GM21423 (cell line): Measurements from ENCODE around the gene DCST1.

Experiments
- ATAC-seq: cut with Tn5 transposase; IDR thresholded peaks from one replicate; pipeline ENCODE4 v1.9.1; 2021; ENCODE audit warnings: mild to moderate bottlenecking, moderate library complexity; ENCODE audit not compliant: unreplicated experiment

Gene DCST1

DNA sequence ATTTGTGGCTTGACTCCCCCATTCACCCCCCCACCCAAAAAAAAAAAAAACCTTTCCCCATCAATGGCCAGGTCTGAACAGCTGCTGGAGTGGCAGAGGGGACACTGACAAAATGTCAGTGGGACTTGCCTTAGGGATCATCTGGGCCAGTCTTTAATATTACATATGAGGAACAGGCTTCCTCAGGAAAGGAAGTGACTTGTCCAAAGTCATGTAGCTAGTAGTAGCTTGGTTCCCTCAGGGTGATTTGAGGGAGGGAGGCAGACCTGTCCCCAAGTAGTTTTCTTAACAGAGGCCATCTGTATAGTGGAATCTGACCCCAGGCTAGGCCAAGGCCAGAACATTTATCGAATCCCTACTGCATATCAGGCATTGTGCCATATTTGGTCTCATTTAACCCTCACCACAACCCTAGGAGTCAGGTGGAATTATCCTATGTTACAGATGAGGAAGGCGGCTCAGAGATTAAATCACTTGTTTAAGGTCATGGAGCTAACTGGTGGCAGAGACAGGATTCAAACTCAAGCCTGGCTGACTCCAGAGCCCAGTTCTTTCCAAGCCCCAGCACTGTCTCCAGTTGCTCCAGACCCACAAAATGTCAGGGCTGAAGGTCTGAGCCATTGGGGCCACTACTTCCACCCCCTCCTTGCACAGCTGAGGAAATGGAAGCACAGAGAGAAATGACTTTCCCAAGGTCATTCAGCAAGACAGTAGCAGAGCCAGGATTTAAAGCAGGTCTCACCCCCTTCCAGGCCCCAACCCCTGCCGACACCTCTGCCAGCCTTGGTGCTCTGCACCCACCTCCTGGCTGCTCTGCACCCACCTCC lies 20.6 kb upstream of the DCST1 start:
- no peak for ATAC-seq

DNA sequence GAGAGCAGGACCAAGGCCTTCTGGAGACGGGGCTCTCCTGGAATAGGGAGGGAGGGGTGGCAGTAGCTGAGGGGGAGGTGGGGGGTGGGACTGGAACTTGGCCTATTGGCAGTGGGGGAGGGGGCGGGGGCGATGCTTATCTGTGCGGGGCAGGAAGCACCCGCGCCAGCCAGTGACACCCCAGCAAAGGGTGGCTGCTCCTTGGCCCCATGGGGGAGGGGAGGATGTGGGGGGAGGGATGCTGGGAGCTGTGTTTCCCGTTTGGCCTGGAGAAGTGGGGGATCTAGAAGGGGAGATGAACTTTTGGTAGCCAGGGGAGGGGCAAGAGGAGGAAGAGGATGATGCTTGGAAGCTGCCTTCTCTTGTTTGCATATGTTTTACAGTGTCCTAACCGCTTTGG lies 20.0 kb upstream of the DCST1 start:
- no peak for ATAC-seq

DNA sequence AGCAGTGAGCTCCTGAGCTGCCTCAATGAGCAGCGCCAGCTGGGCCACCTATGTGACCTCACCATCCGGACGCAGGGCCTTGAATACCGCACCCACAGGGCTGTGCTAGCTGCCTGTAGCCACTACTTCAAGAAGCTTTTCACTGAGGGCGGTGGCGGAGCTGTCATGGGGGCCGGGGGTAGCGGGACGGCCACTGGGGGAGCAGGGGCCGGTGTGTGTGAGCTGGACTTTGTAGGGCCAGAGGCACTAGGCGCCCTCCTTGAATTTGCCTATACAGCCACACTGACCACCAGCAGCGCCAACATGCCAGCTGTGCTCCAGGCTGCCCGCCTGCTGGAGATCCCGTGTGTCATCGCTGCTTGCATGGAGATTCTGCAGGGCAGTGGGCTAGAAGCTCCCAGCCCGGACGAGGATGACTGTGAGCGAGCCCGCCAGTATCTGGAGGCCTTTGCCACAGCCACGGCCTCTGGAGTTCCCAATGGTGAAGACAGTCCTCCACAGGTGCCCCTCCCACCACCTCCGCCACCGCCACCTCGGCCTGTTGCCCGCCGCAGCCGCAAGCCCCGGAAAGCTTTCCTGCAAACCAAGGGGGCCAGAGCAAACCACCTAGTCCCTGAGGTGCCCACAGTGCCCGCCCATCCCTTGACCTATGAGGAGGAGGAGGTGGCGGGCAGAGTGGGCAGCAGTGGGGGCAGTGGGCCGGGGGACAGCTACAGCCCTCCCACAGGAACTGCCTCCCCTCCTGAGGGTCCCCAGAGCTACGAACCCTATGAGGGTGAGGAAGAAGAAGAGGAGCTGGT lies 18.7 kb upstream of the DCST1 start:
- no peak for ATAC-seq

DNA sequence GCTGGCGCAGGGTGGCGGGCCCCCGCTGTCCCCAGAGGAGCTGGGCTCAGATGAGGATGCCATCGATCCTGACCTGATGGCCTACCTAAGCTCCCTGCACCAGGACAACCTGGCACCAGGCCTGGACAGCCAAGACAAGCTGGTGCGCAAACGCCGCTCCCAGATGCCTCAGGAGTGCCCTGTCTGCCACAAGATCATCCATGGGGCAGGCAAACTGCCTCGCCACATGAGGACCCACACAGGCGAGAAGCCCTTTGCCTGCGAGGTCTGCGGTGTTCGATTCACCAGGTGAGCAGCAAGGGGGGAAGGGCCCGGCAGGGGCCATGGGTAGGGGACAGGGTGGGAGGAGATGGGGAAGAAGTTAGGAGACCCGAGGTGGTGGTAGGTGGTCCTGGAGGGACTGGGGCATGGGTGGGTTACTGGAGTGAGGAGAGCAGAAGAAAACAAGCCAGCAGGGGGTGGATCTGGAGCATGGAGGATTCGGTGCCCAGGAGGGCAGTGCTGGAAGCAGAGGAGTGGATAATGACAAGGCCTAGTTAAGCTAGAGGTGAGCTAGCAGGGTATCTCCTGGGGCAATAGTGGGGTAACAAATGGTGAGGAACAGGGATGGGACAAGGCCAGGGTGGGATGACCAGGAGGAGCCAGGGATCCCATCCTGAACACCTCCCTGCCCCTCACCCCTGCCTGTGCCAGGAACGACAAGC lies 17.9 kb upstream of the DCST1 start:
- no peak for ATAC-seq

DNA sequence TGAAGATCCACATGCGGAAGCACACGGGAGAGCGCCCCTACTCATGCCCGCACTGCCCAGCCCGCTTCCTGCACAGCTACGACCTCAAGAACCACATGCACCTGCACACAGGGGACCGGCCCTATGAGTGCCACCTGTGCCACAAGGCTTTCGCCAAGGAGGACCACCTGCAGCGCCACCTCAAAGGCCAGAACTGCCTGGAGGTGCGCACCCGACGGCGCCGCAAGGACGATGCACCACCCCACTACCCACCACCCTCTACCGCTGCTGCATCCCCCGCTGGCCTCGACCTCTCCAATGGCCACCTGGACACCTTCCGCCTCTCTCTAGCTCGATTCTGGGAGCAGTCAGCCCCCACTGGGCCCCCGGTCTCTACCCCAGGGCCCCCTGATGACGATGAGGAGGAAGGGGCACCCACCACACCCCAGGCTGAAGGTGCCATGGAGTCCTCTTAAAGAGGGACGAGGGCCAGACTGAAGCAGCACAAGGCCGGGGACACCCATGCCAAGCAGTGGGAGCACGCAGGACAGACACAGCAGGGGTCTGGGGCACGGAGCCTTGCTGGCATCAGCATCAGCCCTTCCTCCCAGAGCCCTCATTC lies 17.3 kb upstream of the DCST1 start:
- no peak for ATAC-seq

DNA sequence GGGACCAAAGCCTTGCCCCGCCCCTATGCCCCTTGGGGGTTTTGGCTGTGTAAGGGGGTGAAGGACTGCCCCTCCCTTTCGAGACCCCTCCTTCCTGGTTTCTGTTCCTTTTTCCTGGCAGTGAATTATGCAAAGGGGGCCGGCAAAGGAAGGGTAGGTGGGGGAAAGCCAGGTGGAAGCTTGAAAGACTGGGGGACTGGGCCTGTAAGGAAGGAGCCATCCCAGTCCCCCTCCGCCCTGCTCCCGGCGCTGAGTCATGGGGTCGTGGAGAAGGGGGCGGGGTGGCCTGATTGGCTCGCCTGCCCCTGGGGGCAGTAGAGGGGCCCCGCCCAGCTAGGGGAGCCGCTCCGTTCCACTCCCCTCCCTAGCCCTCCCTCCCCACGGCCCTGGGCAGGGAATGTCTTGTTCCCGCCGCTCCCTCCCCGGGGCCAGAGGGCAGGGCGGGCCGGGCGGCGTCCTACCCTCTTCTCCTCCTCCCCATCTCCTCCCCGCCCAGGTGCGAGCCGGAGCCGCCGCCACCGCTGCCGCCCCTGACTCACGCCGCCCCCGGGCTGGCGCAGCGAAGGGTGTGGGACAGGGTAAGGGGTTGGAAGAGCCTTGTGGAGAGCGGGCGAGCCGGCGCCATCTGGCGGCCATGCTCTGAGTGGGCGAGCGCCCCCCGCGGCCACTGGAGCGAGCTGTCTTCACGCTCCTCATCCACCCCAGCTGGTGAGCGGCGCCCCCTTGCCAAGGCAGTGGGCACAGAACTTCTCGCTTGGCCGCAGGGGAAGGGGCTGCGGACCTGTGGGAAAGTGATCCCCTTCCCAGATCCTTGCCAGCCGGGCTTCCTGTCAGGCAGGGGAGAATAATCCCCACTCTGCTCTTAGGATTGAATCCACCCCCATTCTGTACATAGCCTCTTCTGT lies 16.3 kb upstream of the DCST1 start:
- ATAC-seq, result peak; percentile 69

DNA sequence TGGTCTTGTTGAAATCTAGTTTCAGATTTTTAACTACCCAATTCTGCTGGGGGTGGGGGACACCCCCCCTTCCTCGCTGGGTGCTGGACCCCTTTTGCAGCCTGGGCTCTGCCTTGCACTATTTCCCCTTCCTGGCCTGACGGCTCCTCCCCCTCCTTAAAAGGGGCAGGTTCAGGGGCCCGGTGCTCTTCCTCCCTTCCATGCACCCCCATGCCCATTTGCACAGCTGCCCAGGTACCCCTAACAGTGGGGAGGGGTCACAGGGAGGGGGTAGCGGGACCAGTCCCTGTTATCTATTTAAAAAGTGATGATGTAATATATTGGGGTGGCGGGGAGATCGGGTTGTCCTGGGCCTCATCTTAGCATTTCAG lies 15.7 kb upstream of the DCST1 start:
- ATAC-seq, result no peak

DNA sequence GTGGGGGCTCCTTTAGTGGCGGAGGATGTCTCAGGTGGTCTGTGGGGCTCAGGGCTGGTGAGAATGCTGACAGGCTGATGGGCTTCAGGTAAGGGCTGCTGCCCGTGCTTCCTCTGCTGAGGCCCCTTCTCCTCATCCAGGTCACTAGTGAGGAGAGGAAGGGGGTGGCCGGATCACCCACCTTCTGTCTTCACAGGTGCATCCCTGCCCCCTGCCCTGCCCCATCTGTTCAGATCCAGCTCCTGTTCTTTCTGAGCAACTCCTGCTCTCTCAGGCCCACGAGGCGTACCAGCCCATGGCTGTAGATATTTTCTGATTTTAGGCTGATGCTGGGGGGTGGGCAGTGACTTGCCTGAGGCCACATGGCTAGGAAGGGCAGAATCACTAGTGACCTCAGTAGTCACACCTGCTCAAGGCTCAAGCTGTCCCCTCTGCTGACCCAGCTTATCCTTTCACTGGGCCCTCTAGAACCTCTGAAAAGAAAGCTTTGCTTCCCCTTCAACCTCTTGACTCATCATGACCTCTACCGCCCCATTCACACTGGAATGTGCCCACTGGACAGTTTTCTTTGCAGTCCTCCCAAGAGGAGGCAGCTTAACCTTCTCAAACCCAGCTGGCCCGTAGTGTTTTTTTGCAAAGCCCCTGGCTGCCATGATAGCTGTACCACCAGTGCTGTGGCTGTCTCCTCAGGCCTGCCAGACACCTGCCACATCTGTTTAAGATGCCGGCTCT lies 14.8 kb upstream of the DCST1 start:
- no peak for ATAC-seq

DNA sequence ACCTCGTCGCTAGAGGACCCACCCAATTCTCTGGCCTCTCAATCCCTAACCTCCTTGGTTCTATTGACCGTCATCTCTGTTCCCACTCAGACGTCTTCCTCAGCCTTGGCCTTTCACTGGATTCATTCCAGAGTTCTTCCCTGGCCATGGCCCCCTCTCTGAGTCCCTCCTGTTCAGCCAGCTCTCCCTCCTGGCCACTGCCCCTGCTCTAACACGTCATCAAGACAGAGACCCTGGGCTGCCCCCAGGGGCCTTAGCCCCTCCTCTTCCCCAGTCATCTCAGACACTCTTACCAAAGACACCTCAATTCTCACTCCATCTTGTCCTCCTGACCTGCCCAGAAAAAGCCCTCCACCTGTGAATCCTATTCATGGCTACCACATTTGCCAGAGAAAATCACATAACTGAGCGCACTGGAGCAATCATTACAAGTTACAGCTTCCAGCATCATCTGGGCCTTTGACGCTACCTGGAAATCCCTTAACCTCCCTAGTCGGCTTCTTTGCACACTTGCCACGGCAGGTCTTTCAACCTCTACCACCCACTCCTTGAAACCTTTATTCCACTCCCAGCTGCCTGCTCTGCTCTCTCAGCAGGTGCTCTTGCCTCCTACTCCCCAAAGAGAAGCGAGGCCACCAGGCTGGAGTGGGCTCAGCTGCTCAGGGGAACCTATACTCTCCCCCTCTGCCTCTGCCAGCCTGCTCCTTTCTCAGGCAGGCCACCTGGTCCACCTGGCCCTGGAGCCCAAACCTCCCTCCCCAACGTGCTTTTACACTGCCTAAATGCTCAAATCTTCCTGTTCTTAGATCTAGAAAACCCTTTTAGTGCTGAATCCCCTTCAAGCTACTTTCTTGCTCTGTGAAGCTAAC lies 14.0 kb upstream of the DCST1 start:
- ATAC-seq, result no peak

DNA sequence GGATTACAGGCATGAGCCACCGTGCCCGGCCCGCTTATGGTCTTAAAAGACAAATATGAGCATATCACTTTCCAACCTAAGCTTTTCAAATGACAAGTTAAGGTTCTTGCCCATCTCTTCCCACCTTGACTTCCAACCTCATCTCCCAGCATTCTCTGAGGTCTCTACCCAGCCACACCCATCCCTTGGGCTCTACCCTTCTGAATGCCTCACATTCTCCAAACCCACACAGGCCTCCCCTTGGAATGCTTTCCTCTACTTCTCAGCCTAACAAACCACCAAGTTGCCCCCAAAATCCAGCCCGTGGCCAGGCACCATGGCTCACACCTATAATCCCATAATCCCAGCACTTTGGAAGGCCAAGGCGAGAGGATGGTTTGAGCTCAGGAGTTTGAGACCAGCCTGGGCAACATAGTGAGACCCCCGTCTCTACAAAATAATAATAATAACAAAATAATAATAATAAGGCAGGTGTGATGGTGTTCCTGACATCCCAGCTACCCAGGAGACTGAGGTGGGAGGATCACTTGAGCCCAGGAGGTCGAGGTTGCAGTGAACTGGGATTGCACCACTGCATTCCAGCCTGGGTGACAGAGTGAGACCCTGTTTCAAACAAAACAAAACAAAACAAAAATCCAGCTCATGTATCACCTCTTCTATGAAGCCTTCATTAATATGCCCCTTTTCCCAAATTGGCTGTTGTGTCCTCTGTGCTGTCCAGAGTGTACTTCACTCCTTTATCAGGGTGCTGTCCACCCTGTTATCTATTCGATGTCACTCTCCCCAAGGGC lies 11.3 kb upstream of the DCST1 start:
- no peak for ATAC-seq

DNA sequence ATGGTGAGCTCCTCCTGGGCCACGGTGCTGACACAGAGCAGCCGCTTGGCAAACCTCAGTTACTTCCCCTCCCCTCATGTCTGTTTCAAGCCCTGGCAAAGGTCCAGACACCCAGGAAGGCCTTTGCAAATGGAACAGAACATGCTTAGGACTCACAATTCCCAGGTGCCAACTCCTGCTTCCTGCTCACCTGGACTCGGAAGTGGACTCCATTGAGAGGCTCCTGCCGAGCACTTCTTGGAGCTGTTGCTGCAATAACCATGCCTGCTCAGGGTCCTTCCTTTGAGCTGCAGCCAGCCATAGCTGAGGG lies 10.7 kb upstream of the DCST1 start:
- ATAC-seq, result no peak

DNA sequence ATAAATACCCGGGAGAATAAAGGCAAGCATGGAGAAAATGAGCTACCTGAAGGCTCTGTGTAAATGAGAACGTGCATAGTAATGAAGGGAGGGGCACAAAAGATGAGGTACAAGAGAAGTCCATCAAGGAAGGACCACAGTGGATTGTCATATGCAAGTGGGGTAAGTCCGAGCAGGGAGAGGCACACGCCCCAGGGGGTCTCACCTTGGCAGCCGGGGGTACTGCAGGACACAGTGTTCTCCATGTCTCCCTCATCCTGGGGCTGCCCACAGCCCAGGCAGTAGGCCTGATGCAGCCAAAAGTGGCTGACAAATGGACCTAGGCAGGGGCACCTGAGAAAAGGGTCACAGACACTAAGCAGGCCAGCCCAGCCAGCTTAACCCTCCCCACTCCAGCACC lies 10.0 kb upstream of the DCST1 start:
- ATAC-seq, result no peak

DNA sequence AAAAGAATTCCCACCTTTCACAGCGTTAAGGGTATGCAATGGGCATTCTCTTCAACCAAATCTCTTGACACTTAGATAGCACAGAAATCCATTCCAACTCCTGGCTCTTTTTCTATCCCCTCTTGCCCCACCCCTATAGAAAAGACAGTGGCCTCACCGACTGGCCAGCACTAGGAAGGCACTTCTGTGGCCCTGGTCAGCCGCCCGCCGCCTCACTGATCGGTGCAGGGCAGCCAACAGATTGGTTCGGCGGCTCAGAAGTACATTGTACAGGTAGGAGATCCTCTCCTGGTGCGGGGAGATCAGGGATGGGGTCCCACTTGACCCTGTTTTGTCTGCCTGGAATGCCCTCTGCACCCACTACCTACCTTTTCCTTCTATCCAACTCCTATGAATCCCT lies 9.3 kb upstream of the DCST1 start:
- ATAC-seq, result no peak

DNA sequence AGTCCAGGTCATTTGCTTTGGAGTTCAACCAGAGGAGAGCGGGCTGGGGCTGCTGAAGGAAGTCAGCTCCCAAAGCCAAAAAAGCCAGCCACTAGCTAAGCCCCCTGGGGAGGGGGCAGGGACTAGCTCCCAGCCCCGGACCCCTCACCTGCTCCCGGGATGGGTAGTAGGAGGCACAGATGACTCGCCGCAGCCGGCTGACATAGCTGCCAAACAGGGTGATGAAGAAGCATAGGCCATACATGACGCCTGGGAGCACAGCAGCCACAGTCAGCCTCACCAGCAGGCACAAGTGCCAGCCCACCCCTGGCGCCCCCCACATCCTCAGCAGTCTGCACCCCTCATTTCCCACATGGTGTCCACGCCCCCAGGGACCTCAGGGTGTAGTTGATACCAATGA lies 7.5 kb upstream of the DCST1 start:
- no peak for ATAC-seq

DNA sequence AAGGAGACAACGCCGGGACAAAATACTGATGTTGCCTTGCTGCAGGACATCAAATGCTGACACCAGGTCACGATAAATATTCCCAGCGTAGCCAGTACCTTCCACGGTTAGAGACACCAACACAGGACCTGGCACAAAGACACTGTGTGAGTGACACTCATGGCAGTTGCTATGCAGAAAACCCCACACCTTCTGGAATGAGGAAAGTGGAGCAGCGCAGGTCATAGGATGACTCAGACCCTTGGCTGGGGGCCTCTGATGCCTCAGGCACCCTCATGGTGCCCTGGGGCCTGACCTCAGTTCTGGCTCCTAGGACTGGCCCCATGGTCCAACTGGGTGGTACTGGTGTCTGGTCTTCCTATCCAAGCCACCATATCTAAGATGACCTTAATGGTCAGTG lies 7.0 kb upstream of the DCST1 start:
- no peak for ATAC-seq

DNA sequence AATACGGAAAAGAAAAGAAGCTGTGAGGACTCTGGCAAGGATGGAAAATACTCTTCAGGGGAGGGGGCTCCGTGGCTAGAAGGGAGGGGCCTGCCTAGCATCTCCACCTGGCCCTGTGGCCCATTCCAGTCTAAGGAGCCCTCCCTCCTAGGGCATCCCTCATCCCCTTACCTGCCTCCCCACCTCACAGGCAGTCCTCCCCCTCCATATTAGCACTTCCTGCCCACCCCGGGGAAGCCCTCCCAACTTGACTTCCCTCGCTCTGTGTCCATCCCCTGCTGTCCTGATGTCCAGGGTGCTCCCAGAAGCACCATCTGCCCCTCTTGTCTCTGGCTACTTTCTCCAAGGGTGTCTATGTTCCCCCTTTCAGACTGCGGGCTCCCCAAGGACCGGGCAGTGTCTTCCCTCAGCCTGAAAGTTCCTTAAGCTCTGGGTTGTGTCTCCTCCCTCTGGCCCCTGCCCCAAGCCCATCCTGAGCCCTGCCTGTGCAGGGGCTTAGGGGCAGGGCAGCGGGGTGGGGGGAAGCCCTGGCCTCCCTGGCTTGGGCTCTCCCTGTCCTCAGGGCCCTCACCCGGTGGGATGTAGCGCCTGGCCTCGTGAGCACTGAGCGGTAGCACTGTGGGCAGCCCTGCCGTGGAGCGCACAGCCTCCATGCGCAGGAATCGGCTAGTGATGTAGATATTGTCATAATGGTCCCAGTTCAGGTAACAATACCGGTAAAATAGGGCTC lies 3.9 kb upstream of the DCST1 start:
- ATAC-seq, result no peak

DNA sequence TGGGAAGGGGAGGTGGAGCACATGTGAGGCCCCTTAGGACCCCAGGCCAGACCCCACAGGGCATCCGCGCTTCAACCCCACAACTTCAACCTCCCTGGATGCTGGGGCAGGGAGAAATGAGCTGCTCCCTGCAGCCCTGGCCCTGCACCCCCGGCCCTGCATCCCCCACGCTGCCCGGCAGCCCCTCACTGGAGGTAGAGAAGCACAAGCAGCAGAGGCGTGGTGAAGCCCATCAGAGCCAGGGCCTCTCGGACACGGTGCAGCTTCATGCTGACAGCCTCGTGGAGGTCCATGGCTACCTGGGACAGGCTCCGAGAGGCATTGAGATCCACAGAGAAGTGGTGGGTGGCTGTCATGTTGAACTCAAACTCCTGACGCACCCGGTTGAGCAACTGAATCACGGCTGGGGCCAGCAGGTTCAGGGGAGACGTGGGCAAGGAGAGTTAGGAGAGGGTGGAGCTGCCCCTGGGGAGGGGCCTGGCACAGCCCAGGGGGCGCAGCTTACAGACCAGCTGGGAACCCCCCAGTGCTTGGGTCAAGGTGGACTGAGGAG lies 3.3 kb upstream of the DCST1 start:
- ATAC-seq, result no peak
